DND-41 (cell line): Measurements from ENCODE around the gene HNRNPR.

Experiments
- CTCF ChIP-seq: IDR thresholded peaks from 2 replicates; pipeline ENCODE4 v1.5.1; 2012; ENCODE audit warnings: borderline replicate concordance, low read length, moderate library complexity, mild to moderate bottlenecking; ENCODE audit not compliant: poor library complexity, severe bottlenecking; ENCODE audit errors: extremely low read depth
- EZH2 ChIP-seq: IDR thresholded peaks from 3 replicates; pipeline ENCODE4 v1.6.1; 2012; ENCODE audit warnings: borderline replicate concordance, low read depth, mild to moderate bottlenecking, moderate library complexity, low read length, inconsistent platforms; ENCODE audit not compliant: severe bottlenecking

- TF ChIP-seq CTCF, result no peak
- TF ChIP-seq EZH2, result no peak
These were observed 70.5 kb downstream of the HNRNPR start for GRCh38 chr1:23273450-23274133.
